ENCODE data around the gene SPAG5. TPM values are rescaled to one million over a fixed set of nuclear protein-coding genes. Genes with fewer than 3 reads are reported as not detected.

The SPAG5 gene
- 16.1 TPM for total RNA-seq
- polyA plus RNA-seq (ENCODE audit: insufficient read depth in 1 of 8, insufficient read length in 8 of 8, low replicate concordance in 1 of 8) = 10 to 100 TPM; 25.5 to 42.0 (median 31.4) TPM
- long read RNA-seq, donor 1 = 0 reads
- long read RNA-seq, donor 2 = 0 reads
- long read RNA-seq, donor 3, full-length matches to known transcripts = 1 of 1 reads
- long read RNA-seq, donor 3, partial matches to known transcripts = 0 of 1 reads
- long read RNA-seq, donor 3, other reads (novel, unspliced or antisense) = 0 of 1 reads
- long read RNA-seq, donor 4 = 0 reads
- long read RNA-seq, donor 5, full-length matches to known transcripts = 2 of 2 reads
- long read RNA-seq, donor 5, partial matches to known transcripts = 0 of 2 reads
- long read RNA-seq, donor 5, other reads (novel, unspliced or antisense) = 0 of 2 reads
- long read RNA-seq, donor 6, full-length matches to known transcripts = 1 of 1 reads
- long read RNA-seq, donor 6, partial matches to known transcripts = 0 of 1 reads
- long read RNA-seq, donor 6, other reads (novel, unspliced or antisense) = 0 of 1 reads
- long read RNA-seq, donor 7, full-length matches to known transcripts = 2 of 7 reads
- long read RNA-seq, donor 7, partial matches to known transcripts = 5 of 7 reads
- long read RNA-seq, donor 7, other reads (novel, unspliced or antisense) = 0 of 7 reads
- long read RNA-seq, donor 8, partial matches to known transcripts = 5 of 5 reads
- long read RNA-seq, donor 8, other reads (novel, unspliced or antisense) = 0 of 5 reads
- long read RNA-seq, donor 9 = 0 reads
- long read RNA-seq, donor 10 = 0 reads
- long read RNA-seq, donor 11 = 0 reads

GRCh38 chr17:28598799-28599310, at the start of gene SPAG5:
SPAG5 (minus strand) TSS chr17:28599025; CDS start chr17:28598946, 79 bp downstream.
- Histone ChIP-seq H3K4me3 (ENCODE audit: low read length) (peak within 1 kb of the TSS; percentile 74), H3K4me1 (ENCODE audit: control insufficient read depth, insufficient read depth, low read length) (peaks cover 15% of the 10 kb centered on the region), H3K27me3 (ENCODE audit: control insufficient read depth, insufficient read depth, low read length) (no peaks in the 10 kb centered on the region), H3K27ac (ENCODE audit: low read length) (peak within 1 kb of the TSS; percentile 98), H3K36me3 (ENCODE audit: control insufficient read depth, insufficient read depth, low read length) (no peaks in the 10 kb centered on the region), H3K9me3 (replicated peaks; ENCODE audit: control insufficient read depth, low read depth, low read length) (no peaks in the 10 kb centered on the region)
- under 1% methylated on average over 39 of the region's 44 CpGs for WGBS (ENCODE audit: insufficient coverage)
- peak; percentile 97 for DNase-seq

GRCh38 chr17:28646039-28646754, 47.4 kb upstream of the SPAG5 start:
- no peak for DNase-seq
- H3K4me1 ChIP-seq (ENCODE audit: control insufficient read depth, insufficient read depth, low read length) = peaks cover 28% of the 10 kb centered on the region
- WGBS (ENCODE audit: insufficient coverage) = 80% methylated on average over 8 of the region's 12 CpGs
- no peaks in the 10 kb centered on the region for H3K27me3 ChIP-seq (ENCODE audit: control insufficient read depth, insufficient read depth, low read length)
- H3K9me3 ChIP-seq (replicated peaks; ENCODE audit: control insufficient read depth, low read depth, low read length) = no peaks in the 10 kb centered on the region
- H3K36me3 ChIP-seq (ENCODE audit: control insufficient read depth, insufficient read depth, low read length) = peaks cover 39% of the 10 kb centered on the region
- no peak overlapping the region for H3K4me3 ChIP-seq (ENCODE audit: low read length)
- peak overlapping the region; percentile 98 for H3K27ac ChIP-seq (ENCODE audit: low read length)

- peak overlapping the region; percentile 83 for H3K4me3 ChIP-seq (ENCODE audit: low read length)
- WGBS (ENCODE audit: insufficient coverage) = 24% methylated on average over 3 of the region's 8 CpGs
- no peaks in the 10 kb centered on the region for H3K27me3 ChIP-seq (ENCODE audit: control insufficient read depth, insufficient read depth, low read length)
- H3K27ac ChIP-seq (ENCODE audit: low read length) = peak overlapping the region; percentile 98
- H3K4me1 ChIP-seq (ENCODE audit: control insufficient read depth, insufficient read depth, low read length) = peaks cover 28% of the 10 kb centered on the region
- H3K36me3 ChIP-seq (ENCODE audit: control insufficient read depth, insufficient read depth, low read length) = peaks cover 39% of the 10 kb centered on the region
- H3K9me3 ChIP-seq (replicated peaks; ENCODE audit: control insufficient read depth, low read depth, low read length) = no peaks in the 10 kb centered on the region
- no peak for DNase-seq
Observed at GRCh38 chr17:28645576-28645939, 46.7 kb upstream of the SPAG5 start.

- DNase-seq = peak; percentile 99
- Histone ChIP-seq H3K4me1 (ENCODE audit: control insufficient read depth, insufficient read depth, low read length) (peaks cover 28% of the 10 kb centered on the region), H3K9me3 (replicated peaks; ENCODE audit: control insufficient read depth, low read depth, low read length) (no peaks in the 10 kb centered on the region), H3K36me3 (ENCODE audit: control insufficient read depth, insufficient read depth, low read length) (peaks cover 44% of the 10 kb centered on the region), H3K27ac (ENCODE audit: low read length) (peak within 1 kb of the TSS; percentile 98), H3K4me3 (ENCODE audit: low read length) (peak within 1 kb of the TSS; percentile 87), H3K27me3 (ENCODE audit: control insufficient read depth, insufficient read depth, low read length) (no peaks in the 10 kb centered on the region)
- WGBS (ENCODE audit: insufficient coverage) = under 1% methylated on average over 85 of the region's 89 CpGs
Observed at GRCh38 chr17:28644787-28645575, 46.2 kb upstream of the SPAG5 start, which contains the start of gene BLTP2. BLTP2 (minus strand) TSS chr17:28645158; CDS start chr17:28645056, 102 bp downstream.

GRCh38 chr17:28643983-28644786, 45.4 kb upstream of the SPAG5 start:
- H3K4me3 ChIP-seq (ENCODE audit: low read length) = peak overlapping the region; percentile 87
- no peaks in the 10 kb centered on the region for H3K9me3 ChIP-seq (replicated peaks; ENCODE audit: control insufficient read depth, low read depth, low read length)
- DNase-seq = peak; percentile 63
- H3K4me1 ChIP-seq (ENCODE audit: control insufficient read depth, insufficient read depth, low read length) = peaks cover 28% of the 10 kb centered on the region
- no peaks in the 10 kb centered on the region for H3K27me3 ChIP-seq (ENCODE audit: control insufficient read depth, insufficient read depth, low read length)
- H3K27ac ChIP-seq (ENCODE audit: low read length) = peak overlapping the region; percentile 69
- H3K36me3 ChIP-seq (ENCODE audit: control insufficient read depth, insufficient read depth, low read length) = peaks cover 51% of the 10 kb centered on the region
- 1% methylated on average over 11 of the region's 18 CpGs for WGBS (ENCODE audit: insufficient coverage)

- Histone ChIP-seq H3K9me3 (replicated peaks; ENCODE audit: control insufficient read depth, low read depth, low read length) (no peaks in the 10 kb centered on the region), H3K27ac (ENCODE audit: low read length) (no peak overlapping the region), H3K27me3 (ENCODE audit: control insufficient read depth, insufficient read depth, low read length) (no peaks in the 10 kb centered on the region), H3K4me3 (ENCODE audit: low read length) (no peak overlapping the region), H3K4me1 (ENCODE audit: control insufficient read depth, insufficient read depth, low read length) (peaks cover 27% of the 10 kb centered on the region), H3K36me3 (ENCODE audit: control insufficient read depth, insufficient read depth, low read length) (peaks cover 61% of the 10 kb centered on the region)
- no peak for DNase-seq
- WGBS (ENCODE audit: insufficient coverage) = no CpG with 5 or more reads among the region's 2 CpGs
Observed at GRCh38 chr17:28641579-28641978, 42.8 kb upstream of the SPAG5 start.

GRCh38 chr17:28635506-28635905, 36.7 kb upstream of the SPAG5 start:
- no CpG with 5 or more reads among the region's 1 CpG for WGBS (ENCODE audit: insufficient coverage)
- Histone ChIP-seq H3K27me3 (ENCODE audit: control insufficient read depth, insufficient read depth, low read length) (no peaks in the 10 kb centered on the region), H3K4me1 (ENCODE audit: control insufficient read depth, insufficient read depth, low read length) (no peaks in the 10 kb centered on the region), H3K4me3 (ENCODE audit: low read length) (no peak overlapping the region), H3K9me3 (replicated peaks; ENCODE audit: control insufficient read depth, low read depth, low read length) (no peaks in the 10 kb centered on the region), H3K27ac (ENCODE audit: low read length) (no peak overlapping the region), H3K36me3 (ENCODE audit: control insufficient read depth, insufficient read depth, low read length) (peaks cover 87% of the 10 kb centered on the region)
- no peak for DNase-seq

GRCh38 chr17:28634206-28634865, 35.5 kb upstream of the SPAG5 start:
- Histone ChIP-seq H3K27me3 (ENCODE audit: control insufficient read depth, insufficient read depth, low read length) (no peaks in the 10 kb centered on the region), H3K27ac (ENCODE audit: low read length) (no peak overlapping the region), H3K4me1 (ENCODE audit: control insufficient read depth, insufficient read depth, low read length) (no peaks in the 10 kb centered on the region), H3K36me3 (ENCODE audit: control insufficient read depth, insufficient read depth, low read length) (peaks cover 81% of the 10 kb centered on the region), H3K4me3 (ENCODE audit: low read length) (no peak overlapping the region), H3K9me3 (replicated peaks; ENCODE audit: control insufficient read depth, low read depth, low read length) (no peaks in the 10 kb centered on the region)
- DNase-seq = no peak
- WGBS (ENCODE audit: insufficient coverage) = 86% methylated on average over 9 of the region's 14 CpGs

All from muscle of leg (tissue), 16 donors.